Muscle of arm (tissue), 12 donors: ENCODE results near the gene OPRD1. TPM values are rescaled to one million over a fixed set of nuclear protein-coding genes. Genes with fewer than 3 reads are reported as not detected.
A peak's percentile ranks its signal among the peaks of the same experiment; 100 is the strongest.

Experiments used
- DNase-seq: peaks from one replicate; pipeline ENCODE4 v3.0.0-alpha.2; 2013
- polyA plus RNA-seq, 12 donors: library from polyadenylated mRNA; unstranded; fragments of 120-200 nt; gene quantifications; one replicate each; pipeline ENCODE4 v1.2.1, GENCODE V29; 2013; ENCODE audit not compliant: insufficient read length in 12 of 12

Gene OPRD1
- polyA plus RNA-seq, 12 donors = 0.14 to 1.4 (median 0.38) TPM; not detected in 1

DNA sequence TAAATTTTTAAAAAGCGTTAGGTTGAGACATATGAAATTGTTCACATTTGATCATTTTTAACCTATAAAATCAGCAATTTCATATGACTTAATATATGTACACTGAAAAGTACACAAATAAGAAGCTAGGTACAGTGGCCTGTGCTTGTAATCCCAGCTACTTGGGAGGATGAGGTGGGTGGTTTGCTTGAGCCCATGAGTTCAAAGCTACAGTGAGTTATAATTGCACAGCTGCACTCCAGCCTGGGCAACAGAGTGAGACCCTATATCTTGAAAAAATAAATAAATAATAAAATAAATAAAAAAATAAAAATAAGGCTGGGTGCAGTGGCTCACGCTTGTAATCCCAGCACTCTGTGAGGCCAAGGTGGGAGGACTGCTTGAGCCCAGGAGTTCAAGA lies 97.2 kb downstream of the OPRD1 start:
- DNase-seq = no peak

DNA sequence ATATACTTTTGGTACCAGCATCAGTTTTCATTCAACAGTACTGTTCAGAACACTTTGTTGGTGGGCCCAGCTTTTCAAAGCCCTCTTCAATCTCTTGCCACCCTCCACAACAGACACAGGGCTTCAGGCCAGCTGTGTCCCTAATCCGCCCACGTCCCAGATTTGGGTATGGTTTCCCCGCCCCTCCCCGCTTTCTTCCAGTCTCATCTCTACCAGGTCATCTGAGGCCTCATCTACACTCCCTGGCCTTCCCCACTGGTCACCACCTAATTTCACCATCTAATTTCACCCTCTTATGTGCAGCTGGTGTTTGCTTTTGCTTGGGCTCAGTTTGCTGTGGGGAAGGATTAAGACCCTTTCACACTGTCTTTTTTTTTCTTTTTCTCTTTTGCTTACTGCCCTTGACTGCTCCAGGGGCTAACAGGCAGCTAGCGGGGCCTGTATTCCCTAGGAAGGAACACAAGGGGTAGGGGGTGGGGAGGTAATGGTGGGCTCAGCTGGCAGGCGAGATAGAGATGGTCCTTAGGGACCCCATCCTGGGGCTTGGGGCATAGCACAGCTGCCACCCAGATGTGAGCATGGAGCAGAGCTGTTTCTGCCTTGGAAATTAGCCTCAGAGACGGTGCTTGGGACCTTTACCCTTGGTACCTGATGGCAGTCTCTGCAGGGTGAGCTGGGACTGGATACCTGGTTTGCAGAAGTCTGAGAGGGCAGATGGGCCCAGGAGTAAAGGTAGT lies 98.6 kb downstream of the OPRD1 start:
- no peak for DNase-seq

DNA sequence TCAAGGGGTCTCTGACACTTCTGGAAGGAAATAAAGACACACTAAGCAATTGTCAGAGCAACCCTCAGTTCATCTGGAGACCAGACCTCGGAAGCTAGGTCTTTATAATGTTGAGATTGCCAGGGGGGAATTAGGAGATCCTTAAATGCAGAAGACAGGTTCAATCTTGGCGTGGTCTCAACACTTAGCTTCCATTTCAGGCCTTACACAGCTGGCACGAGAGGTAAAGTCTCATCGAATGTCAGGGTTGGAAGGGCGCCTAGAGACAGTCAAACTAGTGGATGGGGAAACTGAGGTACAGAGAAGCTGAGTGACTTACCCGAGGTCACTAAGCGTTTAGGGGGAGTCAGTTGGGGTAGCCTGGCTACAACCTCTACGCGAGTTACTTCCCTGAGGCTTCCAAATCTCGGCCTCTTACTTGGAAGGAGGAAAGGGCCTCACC lies 101.8 kb downstream of the OPRD1 start:
- DNase-seq = no peak

DNA sequence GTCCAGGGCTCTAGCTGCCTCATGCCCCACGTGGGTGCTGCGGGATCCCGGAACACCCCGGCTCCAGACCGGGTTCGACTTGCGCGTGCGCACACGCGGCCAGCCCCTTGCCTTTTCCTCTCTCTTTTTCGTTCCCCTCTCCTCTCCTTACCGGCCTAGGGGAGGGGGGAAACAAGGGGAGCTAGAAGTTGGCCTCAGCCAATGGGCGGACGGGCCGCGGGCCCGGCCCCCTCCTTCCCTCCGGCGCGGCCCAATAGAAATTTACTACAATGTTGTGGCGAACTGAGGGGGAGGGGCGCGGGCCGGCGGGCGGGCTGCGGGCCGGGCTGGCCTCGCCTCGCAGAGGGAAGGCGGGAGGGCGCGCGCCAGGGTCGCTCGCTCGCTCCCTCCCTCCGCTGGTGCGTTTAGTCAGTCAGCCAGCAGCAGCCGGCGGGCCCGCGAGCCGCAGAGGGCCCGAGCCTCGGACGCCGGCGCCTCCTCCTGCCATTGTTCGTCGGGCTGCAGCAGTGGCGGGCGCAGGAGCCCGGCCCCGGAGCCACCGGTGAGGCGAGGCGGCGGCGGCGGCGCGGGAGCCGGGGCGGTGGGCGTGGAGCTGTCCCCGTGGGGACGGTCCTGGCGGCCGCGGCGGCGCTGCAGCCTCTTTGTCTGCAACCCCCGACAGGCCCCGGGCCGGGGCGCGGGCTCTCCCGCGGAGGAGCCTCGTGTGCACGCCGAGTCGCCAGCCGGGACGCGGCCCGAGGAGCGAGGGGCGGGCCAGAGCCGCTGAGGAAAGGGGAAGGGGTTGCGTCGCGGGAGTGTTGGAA lies 102.5 kb downstream of the OPRD1 start, which contains the start of gene EPB41:
TSS of gene EPB41 (plus strand) at position 342 of the 803 bp plus-strand sequence. CDS start 72,869 bp downstream, outside the sequence.
- peak; percentile 93 for DNase-seq

DNA sequence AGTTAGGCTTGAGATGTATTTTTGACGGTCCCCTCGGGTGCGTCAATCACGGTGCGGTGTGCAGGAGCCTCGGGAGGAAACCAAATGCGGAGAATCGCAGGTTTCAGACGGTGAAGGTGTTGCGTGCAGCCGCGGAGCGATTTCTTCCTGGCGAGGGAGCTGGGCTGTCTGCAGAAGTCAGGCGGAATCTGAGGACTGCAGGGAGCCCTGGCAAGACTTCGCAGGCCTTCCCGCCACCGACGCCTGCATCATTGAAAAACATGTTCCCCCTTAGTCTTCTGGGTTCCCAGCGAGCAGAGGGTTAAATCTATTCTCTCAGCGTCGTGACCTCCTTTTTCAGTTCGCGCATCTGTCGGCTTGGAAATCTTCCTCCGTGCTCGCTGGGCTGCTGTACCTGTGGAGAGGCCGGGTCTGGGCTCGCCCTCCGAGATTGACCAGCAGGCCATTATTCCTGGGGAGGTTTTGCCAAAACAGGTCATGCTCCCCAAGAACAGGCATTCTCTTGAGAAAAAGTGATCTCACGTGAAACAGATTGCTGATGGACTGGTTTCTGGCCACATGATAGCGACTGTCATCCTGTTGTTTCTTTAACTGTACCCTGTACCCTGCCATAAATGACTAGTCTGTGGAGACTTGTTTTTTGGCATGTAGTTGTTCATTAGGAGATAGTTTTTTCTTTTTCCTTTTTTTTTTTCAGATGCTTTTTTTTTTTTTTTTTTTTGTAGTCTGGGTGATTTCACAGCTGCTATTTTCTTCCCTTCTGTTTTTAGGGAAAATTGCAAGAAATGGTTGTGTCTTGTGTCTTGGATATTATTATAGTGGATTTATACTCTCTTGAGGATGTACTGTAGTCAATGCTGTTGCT lies 103.3 kb downstream of the OPRD1 start:
- peak; percentile 41 for DNase-seq

DNA sequence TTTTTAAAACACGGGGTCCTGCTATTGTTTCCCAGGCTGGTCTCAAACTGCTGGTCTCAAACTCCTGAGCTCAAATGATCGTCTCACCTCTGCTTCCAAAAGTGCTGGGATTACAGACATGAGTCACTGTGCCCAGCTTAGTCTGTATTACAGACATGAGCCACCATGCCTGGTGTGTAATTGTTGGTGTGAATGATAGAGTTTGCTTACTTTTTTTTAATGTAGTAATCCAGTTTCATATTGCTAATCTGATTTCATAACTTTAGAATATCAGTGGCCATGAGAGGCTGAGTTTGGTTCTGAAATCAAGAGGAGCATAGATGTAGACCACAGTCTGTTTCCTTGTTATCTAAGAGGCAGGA lies 105.8 kb downstream of the OPRD1 start:
- DNase-seq = no peak

Other genes starting within 250 kb of the OPRD1 start
- gene RAB42, start 219.9 kb upstream of the OPRD1 start, polyA plus RNA-seq = 10 to 100 TPM in 1 of 12 donors, 1 to 10 TPM in 9, not detected in 2; 5.3 to 10.1 (median 6.8) TPM
- gene TAF12, start 169.1 kb upstream of the OPRD1 start, polyA plus RNA-seq = 10 to 100 TPM in 11 of 12 donors, not detected in 1; 26.8 to 39.9 (median 30.2) TPM
- not detected for gene RNU11, start 163.6 kb upstream of the OPRD1 start, polyA plus RNA-seq
- gene GMEB1, start 143.4 kb upstream of the OPRD1 start, polyA plus RNA-seq = 10 to 100 TPM in 7 of 12 donors, 1 to 10 TPM in 4, not detected in 1; 5.2 to 15.2 (median 10.4) TPM
- 100 to 1,000 TPM in 1 of 12 donors, 10 to 100 TPM in 11; 47.6 to 318 (median 57.1) TPM for gene YTHDF2, start 75.2 kb upstream of the OPRD1 start, polyA plus RNA-seq
- 10 to 100 TPM in 6 of 12 donors, 1 to 10 TPM in 5, not detected in 1; 4.9 to 49.4 (median 12.6) TPM for gene EPB41, start 102.4 kb downstream of the OPRD1 start, polyA plus RNA-seq